ENCODE results near the gene TEX264.
A peak's percentile ranks its signal among the peaks of the same experiment; 100 is the strongest.

TEX264 gene

GRCh38 chr3:51679318-51679717 lies 8.3 kb downstream of the TEX264 start:
- TF ChIP-seq CREB1 (IDR thresholded peaks at IDR 0.05; ENCODE audit: low read depth) (no peak), NFIC (IDR thresholded peaks at IDR 0.05) (no peak), MAX (IDR thresholded peaks at IDR 0.05) (no peak), RAD21 (IDR thresholded peaks at IDR 0.05; ENCODE audit: low read depth) (no peak), TCF12 (IDR thresholded peaks at IDR 0.05; ENCODE audit: low read depth) (no peak), EGR1 (IDR thresholded peaks at IDR 0.05) (no peak), TEAD4 (IDR thresholded peaks at IDR 0.05) (no peak)

- TF ChIP-seq RAD21 (IDR thresholded peaks at IDR 0.05; ENCODE audit: low read depth) = no peak
- TF ChIP-seq NFIC (IDR thresholded peaks at IDR 0.05) = no peak
- TF ChIP-seq MAX (IDR thresholded peaks at IDR 0.05) = no peak
- TF ChIP-seq EGR1 (IDR thresholded peaks at IDR 0.05) = no peak
- no peak for TF ChIP-seq USF1 (IDR thresholded peaks at IDR 0.05)
- TF ChIP-seq FOXM1 (IDR thresholded peaks at IDR 0.05; ENCODE audit: borderline replicate concordance, low read depth) = no peak
- no peak for TF ChIP-seq YY1 (IDR thresholded peaks at IDR 0.05; ENCODE audit: low read depth)
- TF ChIP-seq CREB1 (IDR thresholded peaks at IDR 0.05; ENCODE audit: low read depth) = no peak
- no peak for TF ChIP-seq ZBTB7A (IDR thresholded peaks at IDR 0.05; ENCODE audit: low read depth)
- TF ChIP-seq EP300 (IDR thresholded peaks at IDR 0.05; ENCODE audit: borderline replicate concordance) = no peak
- TF ChIP-seq TAF1 (IDR thresholded peaks at IDR 0.05; ENCODE audit: low read depth) = no peak
- no peak for TF ChIP-seq TCF12 (IDR thresholded peaks at IDR 0.05; ENCODE audit: low read depth)
- TF ChIP-seq REST (IDR thresholded peaks at IDR 0.05; ENCODE audit: low read depth) = no peak
- TF ChIP-seq TEAD4 (IDR thresholded peaks at IDR 0.05) = no peak
- TF ChIP-seq CEBPB (IDR thresholded peaks at IDR 0.05) = no peak
These were observed 8.7 kb downstream of the TEX264 start for GRCh38 chr3:51679777-51680176.

GRCh38 chr3:51680196-51680595 lies 9.1 kb downstream of the TEX264 start:
- no peak for TF ChIP-seq USF1 (IDR thresholded peaks at IDR 0.05)
- no peak for TF ChIP-seq EGR1 (IDR thresholded peaks at IDR 0.05)
- no peak for TF ChIP-seq MAX (IDR thresholded peaks at IDR 0.05)
- TF ChIP-seq YY1 (IDR thresholded peaks at IDR 0.05; ENCODE audit: low read depth) = no peak
- TF ChIP-seq EP300 (IDR thresholded peaks at IDR 0.05; ENCODE audit: borderline replicate concordance) = no peak
- TF ChIP-seq TEAD4 (IDR thresholded peaks at IDR 0.05) = no peak
- TF ChIP-seq CEBPB (IDR thresholded peaks at IDR 0.05) = no peak
- no peak for TF ChIP-seq REST (IDR thresholded peaks at IDR 0.05; ENCODE audit: low read depth)
- TF ChIP-seq TAF1 (IDR thresholded peaks at IDR 0.05; ENCODE audit: low read depth) = no peak
- TF ChIP-seq CREB1 (IDR thresholded peaks at IDR 0.05; ENCODE audit: low read depth) = no peak
- TF ChIP-seq FOXM1 (IDR thresholded peaks at IDR 0.05; ENCODE audit: borderline replicate concordance, low read depth) = no peak
- TF ChIP-seq NFIC (IDR thresholded peaks at IDR 0.05) = no peak

- TF ChIP-seq EGR1 (IDR thresholded peaks at IDR 0.05) = no peak
These were observed 9.7 kb downstream of the TEX264 start for GRCh38 chr3:51680663-51681230.

- no peak for TF ChIP-seq YY1 (IDR thresholded peaks at IDR 0.05; ENCODE audit: low read depth)
- TF ChIP-seq EGR1 (IDR thresholded peaks at IDR 0.05) = 0 out of 2 replicates have a peak, but pooled peaks have one; percentile 17
- peak; percentile 28; the same call in 1 of the 2 replicates for TF ChIP-seq TEAD4 (IDR thresholded peaks at IDR 0.05)
These were observed 10.4 kb downstream of the TEX264 start for GRCh38 chr3:51681453-51681852.

- TF ChIP-seq EGR1 (IDR thresholded peaks at IDR 0.05) = no peak
- TF ChIP-seq RAD21 (IDR thresholded peaks at IDR 0.05; ENCODE audit: low read depth) = peak; percentile 82
- no peak for TF ChIP-seq TCF12 (IDR thresholded peaks at IDR 0.05; ENCODE audit: low read depth)
- TF ChIP-seq USF1 (IDR thresholded peaks at IDR 0.05) = no peak
These were observed 11.0 kb downstream of the TEX264 start for GRCh38 chr3:51682079-51682478.

All from Ishikawa (cell line).